IMR-90 (cell line): ENCODE results near the gene ITGA5. TPM values are rescaled to one million over a fixed set of nuclear protein-coding genes. Genes with fewer than 3 reads are reported as not detected.

Source experiments
- ATAC-seq: fragments of 200-7000 bp; cut with Tn5 transposase; 2 replicates; pipeline ENCODE4 v1.9.1; 2020; ENCODE audit warnings: low read depth, mild to moderate bottlenecking, moderate library complexity
- BruUV-seq: library from RNA; stranded (reverse); fragments of 400-500 nt; replicated peaks from 2 replicates; lab custom pipeline; 2021; lab: Mats Ljungman, UMichigan
- CTCF ChIA-PET: fragments of 300-600 bp; formaldehyde crosslinking; extraction: SDS; loops from one replicate; lab custom pipeline; 2021; ENCODE audit warnings: antibody characterized with exemption; lab: Yijun Ruan, JAX
- POLR2A ChIA-PET: fragments of 300-600 bp; sonication (Branson Sonifier 250); formaldehyde crosslinking; loops from one replicate; lab custom pipeline; 2022; ENCODE audit warnings: antibody characterized with exemption; ENCODE audit not compliant: unreplicated experiment; lab: Charles Lee
- DNase-seq: peaks from one replicate; pipeline ENCODE4 v3.0.0; 2013
- H2AFZ ChIP-seq: replicated peaks from 2 replicates; pipeline ENCODE3; 2013; ENCODE audit warnings: low read length, mild to moderate bottlenecking; ENCODE audit not compliant: poor library complexity
- H2AK5ac ChIP-seq: 2 replicates; pipeline ENCODE4 v1.6.1; 2013; ENCODE audit warnings: low read depth, low read length, inconsistent platforms
- H2AK9ac ChIP-seq: replicated peaks from 2 replicates; pipeline ENCODE3; 2013; ENCODE audit warnings: mild to moderate bottlenecking, low read depth, low read length, moderate library complexity; ENCODE audit not compliant: poor library complexity
- H2BK120ac ChIP-seq: 2 replicates; pipeline ENCODE4 v1.6.1; 2013; ENCODE audit warnings: low read depth, low read length, inconsistent platforms
- H2BK15ac ChIP-seq: 3 replicates; pipeline ENCODE4 v1.6.1; 2013; ENCODE audit warnings: low read depth, low read length, inconsistent platforms
- H2BK20ac ChIP-seq: 2 replicates; pipeline ENCODE4 v1.6.1; 2013; ENCODE audit warnings: low read depth, mild to moderate bottlenecking, inconsistent platforms, low read length, moderate library complexity
- H2BK5ac ChIP-seq: 2 replicates; pipeline ENCODE4 v1.6.1; 2013; ENCODE audit warnings: mild to moderate bottlenecking, low read depth, low read length, inconsistent platforms; ENCODE audit not compliant: poor library complexity, severe bottlenecking
- H3K14ac ChIP-seq: replicated peaks from 2 replicates; pipeline ENCODE4 v1.6.1; 2013; ENCODE audit warnings: low read depth, low read length, inconsistent platforms
- H3K18ac ChIP-seq: 2 replicates; pipeline ENCODE4 v1.6.1; 2013; ENCODE audit warnings: low read depth, low read length, control low read depth
- H3K23ac ChIP-seq: 2 replicates; pipeline ENCODE4 v1.6.1; 2013; ENCODE audit warnings: low read depth, low read length, inconsistent platforms
- H3K27ac ChIP-seq: 2 replicates; pipeline ENCODE4 v1.5.1; 2013; ENCODE audit warnings: mild to moderate bottlenecking, control low read depth, low read length; ENCODE audit not compliant: insufficient read depth
- H3K27me3 ChIP-seq: 2 replicates; pipeline ENCODE4 v1.6.1; 2013; ENCODE audit warnings: low read length; ENCODE audit not compliant: control insufficient read depth, insufficient read depth
- H3K36me3 ChIP-seq: 2 replicates; pipeline ENCODE4 v1.6.1; 2013; ENCODE audit warnings: low read length, mixed read lengths; ENCODE audit not compliant: control insufficient read depth, insufficient read depth
- H3K4ac ChIP-seq: 2 replicates; pipeline ENCODE4 v1.6.1; 2013; ENCODE audit warnings: low read depth, low read length, inconsistent platforms
- H3K4me1 ChIP-seq: 2 replicates; pipeline ENCODE4 v1.6.1; 2013; ENCODE audit warnings: low read length, mixed read lengths; ENCODE audit not compliant: control insufficient read depth, insufficient read depth
- H3K4me2 ChIP-seq: 2 replicates; pipeline ENCODE4 v1.6.1; 2013; ENCODE audit warnings: low read depth, mild to moderate bottlenecking, control low read depth, low read length, moderate library complexity
- H3K4me3 ChIP-seq: 2 replicates; pipeline ENCODE4 v1.5.1; 2013; ENCODE audit warnings: low read depth, mild to moderate bottlenecking, control low read depth, low read length, moderate library complexity; ENCODE audit not compliant: insufficient read depth
- H3K56ac ChIP-seq: 2 replicates; pipeline ENCODE4 v1.6.1; 2013; ENCODE audit warnings: low read length, inconsistent platforms; ENCODE audit not compliant: insufficient read depth; ENCODE audit errors: extremely low read depth
- H3K79me1 ChIP-seq, 2 experiments: 2 replicates each; pipeline ENCODE4 v1.6.1; 2013; ENCODE audit warnings: low read length in 2 of 2, inconsistent platforms in 1 of 2, low read depth in 1 of 2
- H3K9ac ChIP-seq: 2 replicates; pipeline ENCODE4 v1.6.1; 2013; ENCODE audit warnings: low read depth, low read length, control low read depth
- H3K9me1 ChIP-seq: 2 replicates; pipeline ENCODE4 v1.6.1; 2013; ENCODE audit warnings: low read length, inconsistent platforms; ENCODE audit not compliant: insufficient read depth
- H3K9me3 ChIP-seq: 2 replicates; pipeline ENCODE4 v1.6.1; 2013; ENCODE audit warnings: low read length; ENCODE audit not compliant: control insufficient read depth, insufficient read depth
- H4K20me1 ChIP-seq: 2 replicates; pipeline ENCODE4 v1.6.1; 2013; ENCODE audit warnings: low read length, inconsistent platforms; ENCODE audit not compliant: insufficient read depth
- H4K5ac ChIP-seq: 2 replicates; pipeline ENCODE4 v1.6.1; 2013; ENCODE audit warnings: mild to moderate bottlenecking, low read depth, low read length, control low read depth
- H4K8ac ChIP-seq, 2 experiments: 2 replicates each; pipeline ENCODE4 v1.6.1; 2013; ENCODE audit warnings: low read depth in 2 of 2, low read length in 2 of 2, control low read depth in 1 of 2, inconsistent platforms in 1 of 2
- H4K91ac ChIP-seq: 2 replicates; pipeline ENCODE4 v1.6.1; 2013; ENCODE audit warnings: low read depth, low read length, inconsistent platforms; ENCODE audit not compliant: insufficient read depth
- BHLHE40 ChIP-seq: fragments of 150-350 bp; IDR thresholded peaks from 2 replicates; pipeline ENCODE4 v1.6.1; 2016; ENCODE audit warnings: mild to moderate bottlenecking, low read depth, low read length
- CEBPB ChIP-seq: IDR thresholded peaks from 2 replicates; pipeline ENCODE4 v1.6.1; 2012; ENCODE audit warnings: low read depth, low read length, improper control_type of control experiment
- CHD1 ChIP-seq: IDR thresholded peaks from 2 replicates; pipeline ENCODE4 v1.6.1; 2012; ENCODE audit warnings: low read depth, low read length, improper control_type of control experiment
- CTCF ChIP-seq: conservative IDR thresholded peaks from 2 replicates; pipeline ENCODE4 v1.5.1; 2012; ENCODE audit warnings: mild to moderate bottlenecking, low read depth, low read length, improper control_type of control experiment
- ELK1 ChIP-seq: fragments of 150-350 bp; IDR thresholded peaks from 2 replicates; pipeline ENCODE4 v1.6.1; 2016; ENCODE audit warnings: low read depth, mild to moderate bottlenecking, low read length, moderate library complexity, borderline replicate concordance
- FOS ChIP-seq: fragments of 150-350 bp; IDR thresholded peaks from 2 replicates; pipeline ENCODE4 v1.6.1; 2016; ENCODE audit warnings: low read depth, low read length
- MAFK ChIP-seq: IDR thresholded peaks from 2 replicates; pipeline ENCODE4 v1.6.1; 2012; ENCODE audit warnings: low read depth, low read length, improper control_type of control experiment
- MAZ ChIP-seq: IDR thresholded peaks from 2 replicates; pipeline ENCODE4 v1.6.1; 2012; ENCODE audit warnings: low read depth, mild to moderate bottlenecking, low read length, improper control_type of control experiment, moderate library complexity, borderline replicate concordance
- MXI1 ChIP-seq: IDR thresholded peaks from 2 replicates; pipeline ENCODE4 v1.6.1; 2012; ENCODE audit warnings: low read depth, mild to moderate bottlenecking, low read length, moderate library complexity, borderline replicate concordance
- NFE2L2 ChIP-seq: fragments of 150-350 bp; IDR thresholded peaks from 2 replicates; pipeline ENCODE4 v1.6.1; 2016; ENCODE audit warnings: low read depth, mild to moderate bottlenecking, low read length
- POLR2A ChIP-seq: IDR thresholded peaks from 2 replicates; pipeline ENCODE4 v1.6.1; 2012; ENCODE audit warnings: mild to moderate bottlenecking, low read depth, low read length
- RAD21 ChIP-seq: IDR thresholded peaks from 2 replicates; pipeline ENCODE4 v1.6.1; 2012; ENCODE audit warnings: low read length, improper control_type of control experiment
- RCOR1 ChIP-seq: IDR thresholded peaks from 2 replicates; pipeline ENCODE4 v1.6.1; 2012; ENCODE audit warnings: mild to moderate bottlenecking, low read length, improper control_type of control experiment; ENCODE audit not compliant: insufficient replicate concordance
- RFX5 ChIP-seq: IDR thresholded peaks from 2 replicates; pipeline ENCODE4 v1.8.0; 2012; ENCODE audit warnings: low read depth, mild to moderate bottlenecking, low read length, moderate library complexity
- SMC3 ChIP-seq: fragments of 150-350 bp; IDR thresholded peaks from 2 replicates; pipeline ENCODE4 v1.6.1; 2016; ENCODE audit warnings: low read depth, mild to moderate bottlenecking, antibody characterized with exemption, low read length, moderate library complexity
- USF2 ChIP-seq: fragments of 150-350 bp; IDR thresholded peaks from 2 replicates; pipeline ENCODE4 v1.6.1; 2017; ENCODE audit warnings: mild to moderate bottlenecking, antibody characterized with exemption, low read length, low read depth
- WGBS, 2 experiments: methylation state at CpG; one replicate each; pipeline versions ENCODE4 v1.1.5 to v1.1.7; 2013; ENCODE audit warnings: missing lambda C conversion rate in 2 of 2; ENCODE audit not compliant: insufficient read length in 1 of 2; ENCODE audit errors: extremely low coverage in 2 of 2; 5-methylcytosine and 5-hydroxymethylcytosine counted together
- dilution Hi-C: fragments of 300-500 bp; cut with HindIII; formaldehyde crosslinking; loops from one replicate; pipeline ENCODE4 v1.14.3; 2018; ENCODE audit warnings: low sequenced_read_pairs; ENCODE audit not compliant: unreplicated experiment
- in situ Hi-C: fragments of 300-500 bp; cut with MboI; formaldehyde crosslinking; loops from 3 replicates; pipeline ENCODE4 v1.14.3; 2019; ENCODE audit warnings: low sequenced_read_pairs, inconsistent platforms, mixed read lengths
- intact Hi-C: fragments of 100-400 bp; cut with micrococcal nuclease; formaldehyde crosslinking; loops from 2 replicates; pipeline ENCODE4 v1.10.0; 2022
- polyA plus RNA-seq, 3 experiments: library from polyadenylated mRNA; depleted of rRNA; stranded (reverse); fragments of >200 nt; gene quantifications; 2 replicates each; pipeline ENCODE4 v1.2.3, GENCODE V29; 2012; ENCODE audit warnings: low replicate concordance in 1 of 3
- total RNA-seq: library from RNA; depleted of rRNA; stranded (reverse); fragments of >200 nt; gene quantifications from 2 replicates; pipeline ENCODE4 v1.2.3, GENCODE V29; 2012

The ITGA5 gene
- total and polyA plus RNA-seq, 2 of the 4 experiments (the other 2 are of a cell fraction): 159 to 259 TPM

GRCh38 chr12:54401119-54401518 is 17.9 kb downstream of the ITGA5 start:
- Histone ChIP-seq H3K27ac (no peak overlapping the region), H2BK5ac (no peak overlapping the region), H3K9me1 (no peaks in the 10 kb centered on the region), H3K9me3 (no peaks in the 10 kb centered on the region), H2AK5ac (no peak overlapping the region), H2AK9ac (no peak overlapping the region), H3K23ac (no peak overlapping the region), H3K56ac (no peak overlapping the region), H3K4me3 (no peak overlapping the region), H2AFZ (no peak overlapping the region), H2BK120ac (no peak overlapping the region), H4K20me1 (peaks cover 53% of the 10 kb centered on the region), H3K4me1 (no peaks in the 10 kb centered on the region), H2BK20ac (no peak overlapping the region), H4K5ac (no peak overlapping the region), H4K91ac (no peak overlapping the region), H3K36me3 (peaks cover 87% of the 10 kb centered on the region), H3K4me2 (no peak overlapping the region), H3K14ac (no peak overlapping the region), H3K79me1 (peaks cover 42 to 67% of the 10 kb centered on the region in 2 experiments; a peak in 3 of 4 replicates), H3K27me3 (no peaks in the 10 kb centered on the region), H2BK15ac (no peak overlapping the region), H3K4ac (no peak overlapping the region), H3K9ac (no peak overlapping the region), H4K8ac (no peak overlapping the region), H3K18ac (no peak overlapping the region)
- intact Hi-C loops (no loop called here), in situ Hi-C loops (no loop called here), dilution Hi-C loops (no loop called here)
- BruUV-seq: no TSS peak
- CTCF ChIA-PET: interaction anchor here (0.6 to 5.0 kb wide), 2 partner anchors 39 to 75 kb away, joined by 3 to 77 read pairs; no protein-coding TSS in a partner anchor
- DNase-seq (no peak), ATAC-seq (no peak)
- TF ChIP-seq FOS (no peak), MAFK (no peak), RAD21 (no peak), CEBPB (no peak), MXI1 (no peak), POLR2A (no peak), MAZ (no peak), ELK1 (no peak), CTCF (no peak), RCOR1 (no peak), USF2 (no peak), BHLHE40 (no peak), CHD1 (no peak), NFE2L2 (no peak), RFX5 (no peak), SMC3 (no peak)
- WGBS, 2 experiments: no CpG with 5 or more reads among the region's 2 CpGs
- POLR2A ChIA-PET: no interaction called here
